GM10847 (cell line): ENCODE data around the gene P3H1.

ENCODE experiments used
- POLR2A ChIP-seq: IDR thresholded peaks from 2 replicates; pipeline ENCODE4 v1.6.1; 2011; ENCODE audit not compliant: insufficient read length; ENCODE audit errors: extremely low read depth

The P3H1 gene

GRCh38 chr1:42756956-42757891, 9.6 kb downstream of the P3H1 start:
- TF ChIP-seq POLR2A, result no peak

- TF ChIP-seq POLR2A, result no peak
Measured at GRCh38 chr1:42753070-42753469, 13.8 kb downstream of the P3H1 start.

- TF ChIP-seq POLR2A, result no peak
Measured at GRCh38 chr1:42752284-42752683, 14.5 kb downstream of the P3H1 start.

- TF ChIP-seq POLR2A, result no peak
Measured at GRCh38 chr1:42750041-42750440, 16.8 kb downstream of the P3H1 start.

- TF ChIP-seq POLR2A, result no peak
Measured at GRCh38 chr1:42748461-42749410, 18.1 kb downstream of the P3H1 start.

- TF ChIP-seq POLR2A, result no peak
Measured at GRCh38 chr1:42748021-42748420, 18.8 kb downstream of the P3H1 start.

- TF ChIP-seq POLR2A, result no peak
Measured at GRCh38 chr1:42747125-42747524, 19.7 kb downstream of the P3H1 start.

- TF ChIP-seq POLR2A, result no peak
Measured at GRCh38 chr1:42746436-42747105, 20.3 kb downstream of the P3H1 start.

- TF ChIP-seq POLR2A, result no peak
Measured at GRCh38 chr1:42745851-42746250, 21.0 kb downstream of the P3H1 start.

GRCh38 chr1:42744148-42744413, 22.7 kb downstream of the P3H1 start:
- TF ChIP-seq POLR2A, result no peak

GRCh38 chr1:42743317-42744147, 23.3 kb downstream of the P3H1 start:
- no peak for TF ChIP-seq POLR2A

GRCh38 chr1:42742617-42743316, 24.1 kb downstream of the P3H1 start:
- TF ChIP-seq POLR2A, result no peak

GRCh38 chr1:42742141-42742540, 24.7 kb downstream of the P3H1 start:
- TF ChIP-seq POLR2A, result no peak

- no peak for TF ChIP-seq POLR2A
Measured at GRCh38 chr1:42741706-42742105, 25.1 kb downstream of the P3H1 start.

GRCh38 chr1:42740851-42741580, 25.8 kb downstream of the P3H1 start:
- no peak for TF ChIP-seq POLR2A
